Measurements from ENCODE around the gene IRF4.

The IRF4 gene

GRCh38 chr6:381742-382461, 9.7 kb upstream of the IRF4 start:
- DNase-seq (ENCODE audit: low read depth), result no peak

DNA sequence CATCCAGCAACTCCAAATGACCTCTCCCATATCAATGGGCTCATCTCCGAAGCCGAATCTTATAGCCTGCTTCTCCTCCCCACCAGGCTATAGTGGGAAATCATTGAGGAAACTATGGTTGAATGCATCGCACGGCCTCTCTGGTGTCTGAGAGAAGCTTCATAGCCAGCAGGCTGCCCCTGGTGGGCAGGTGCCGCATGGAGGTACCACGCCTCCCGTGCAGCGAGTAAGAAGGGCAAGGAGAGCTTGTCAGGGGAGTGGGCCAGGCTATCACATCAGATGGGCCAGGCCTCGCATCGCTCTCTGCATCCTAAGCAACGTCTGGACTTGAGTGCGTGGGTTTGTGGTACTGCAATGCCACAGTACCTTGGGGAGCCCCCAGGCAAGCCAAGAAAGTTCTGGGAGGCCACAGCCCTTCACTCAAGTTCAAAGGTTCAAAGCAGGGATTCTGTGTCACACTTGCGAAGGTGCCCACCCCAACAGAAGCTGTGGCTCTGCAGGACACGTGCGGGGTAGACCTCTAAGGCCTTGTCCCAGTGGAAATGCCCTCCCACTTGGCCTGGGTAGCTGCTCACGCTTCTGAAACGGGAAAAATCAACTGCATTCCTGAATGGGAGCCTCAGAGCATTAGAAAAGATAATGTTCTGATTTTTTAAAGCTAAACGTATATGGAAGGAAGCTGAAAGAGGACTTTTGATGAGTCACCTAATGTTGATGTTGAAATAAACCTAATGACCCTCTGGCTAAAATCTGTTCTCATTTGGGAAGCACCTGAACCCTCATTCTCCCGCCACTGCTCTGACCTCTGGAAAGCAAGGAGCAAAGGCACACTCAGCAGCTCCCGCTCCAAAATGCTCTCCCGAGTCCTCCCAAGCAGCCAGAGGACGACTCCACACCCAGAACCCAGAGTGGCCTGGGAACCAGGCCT, 8.4 kb upstream of the IRF4 start:
- no peak for DNase-seq (ENCODE audit: low read depth)

- DNase-seq (ENCODE audit: low read depth), result no peak
Measured at GRCh38 chr6:383856-384255, 7.7 kb upstream of the IRF4 start.

- no peak for DNase-seq (ENCODE audit: low read depth)
Measured at GRCh38 chr6:384898-385297, 6.7 kb upstream of the IRF4 start.

- DNase-seq (ENCODE audit: low read depth), result no peak
Measured at GRCh38 chr6:385614-386013, 5.9 kb upstream of the IRF4 start.

DNA sequence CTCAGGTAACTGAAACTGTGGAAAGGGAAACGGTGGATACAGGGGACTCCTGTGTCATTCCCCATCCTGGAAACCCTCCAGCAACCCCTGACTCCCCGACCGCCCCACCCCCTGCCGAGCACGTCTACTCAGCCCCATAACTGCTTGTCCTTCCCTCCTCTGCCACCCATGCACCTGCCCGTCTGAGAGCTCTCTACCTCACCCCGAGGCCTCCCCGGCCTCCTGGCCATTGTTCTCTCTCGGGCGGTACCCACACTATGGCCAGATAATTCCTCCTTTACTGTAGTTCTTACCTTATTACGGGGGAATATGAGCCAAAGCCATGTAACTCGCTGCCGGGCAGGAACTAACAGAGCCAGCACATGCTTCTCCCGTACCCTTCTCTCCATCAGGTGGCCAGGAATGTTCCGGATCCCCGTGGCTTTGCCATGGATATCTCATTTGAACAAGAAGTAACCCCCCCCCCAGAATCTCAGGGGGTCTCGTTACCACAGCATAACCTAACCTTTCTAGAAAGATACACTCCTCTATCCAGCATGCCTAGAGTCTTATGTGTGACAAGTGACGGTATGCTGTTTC, 4.8 kb upstream of the IRF4 start:
- DNase-seq (ENCODE audit: low read depth), result no peak

- DNase-seq (ENCODE audit: low read depth), result no peak
Measured at GRCh38 chr6:387293-387741, 4.2 kb upstream of the IRF4 start.

- DNase-seq (ENCODE audit: low read depth), result no peak
Measured at GRCh38 chr6:388202-388903, 3.2 kb upstream of the IRF4 start.

GRCh38 chr6:389143-389542, 2.4 kb upstream of the IRF4 start:
- DNase-seq (ENCODE audit: low read depth), result no peak

DNA sequence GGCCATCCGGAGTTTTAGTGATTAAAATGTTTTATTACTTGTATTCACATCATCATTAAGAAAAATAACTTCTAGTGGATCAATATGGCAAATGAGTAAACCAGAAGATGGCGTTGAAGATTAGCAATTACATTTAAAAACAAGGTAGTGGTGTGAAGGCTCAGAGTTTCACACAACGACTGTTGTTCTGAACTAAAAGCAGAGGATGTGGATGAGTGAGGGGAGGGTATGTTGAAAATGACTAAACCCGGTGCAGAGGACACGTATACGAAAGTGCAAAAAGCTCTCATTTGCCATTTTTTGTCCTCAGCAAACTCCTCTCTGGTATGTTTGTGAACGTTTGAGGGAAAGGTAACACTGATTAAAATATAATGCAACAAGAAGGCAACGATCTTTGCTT, 1.9 kb upstream of the IRF4 start:
- no peak for DNase-seq (ENCODE audit: low read depth)

GRCh38 chr6:390914-391558, 516 bp upstream of the IRF4 start:
- DNase-seq (ENCODE audit: low read depth), result peak; percentile 57

- no peak for DNase-seq (ENCODE audit: low read depth)
Measured at GRCh38 chr6:392441-393390, 1.2 kb downstream of the IRF4 start.

GRCh38 chr6:393391-394221, 2.1 kb downstream of the IRF4 start:
- no peak for DNase-seq (ENCODE audit: low read depth)

DNA sequence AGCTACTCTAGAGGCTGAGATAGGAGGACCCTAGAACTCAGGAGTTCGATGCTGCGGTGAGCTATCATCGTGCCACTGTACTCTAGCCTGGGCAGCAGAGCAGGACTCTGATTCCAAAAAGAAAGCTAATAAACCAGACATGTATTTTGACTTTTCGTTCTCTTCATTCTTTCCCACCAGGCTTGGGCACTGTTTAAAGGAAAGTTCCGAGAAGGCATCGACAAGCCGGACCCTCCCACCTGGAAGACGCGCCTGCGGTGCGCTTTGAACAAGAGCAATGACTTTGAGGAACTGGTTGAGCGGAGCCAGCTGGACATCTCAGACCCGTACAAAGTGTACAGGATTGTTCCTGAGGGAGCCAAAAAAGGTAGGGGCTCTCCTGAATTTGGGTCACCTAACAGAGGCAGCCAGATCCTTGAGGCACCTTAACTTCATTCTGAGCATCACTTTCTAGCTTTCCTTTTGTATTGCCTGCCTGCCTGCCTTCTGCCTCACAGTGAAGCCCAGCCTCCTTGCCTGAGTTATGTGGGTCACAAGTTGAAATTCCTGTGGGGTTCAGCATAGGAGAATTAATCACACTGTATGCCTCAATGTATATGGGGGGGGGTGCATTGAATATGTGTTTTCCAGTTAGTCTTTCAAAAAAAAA, 3.2 kb downstream of the IRF4 start:
- DNase-seq (ENCODE audit: low read depth), result no peak

DNA sequence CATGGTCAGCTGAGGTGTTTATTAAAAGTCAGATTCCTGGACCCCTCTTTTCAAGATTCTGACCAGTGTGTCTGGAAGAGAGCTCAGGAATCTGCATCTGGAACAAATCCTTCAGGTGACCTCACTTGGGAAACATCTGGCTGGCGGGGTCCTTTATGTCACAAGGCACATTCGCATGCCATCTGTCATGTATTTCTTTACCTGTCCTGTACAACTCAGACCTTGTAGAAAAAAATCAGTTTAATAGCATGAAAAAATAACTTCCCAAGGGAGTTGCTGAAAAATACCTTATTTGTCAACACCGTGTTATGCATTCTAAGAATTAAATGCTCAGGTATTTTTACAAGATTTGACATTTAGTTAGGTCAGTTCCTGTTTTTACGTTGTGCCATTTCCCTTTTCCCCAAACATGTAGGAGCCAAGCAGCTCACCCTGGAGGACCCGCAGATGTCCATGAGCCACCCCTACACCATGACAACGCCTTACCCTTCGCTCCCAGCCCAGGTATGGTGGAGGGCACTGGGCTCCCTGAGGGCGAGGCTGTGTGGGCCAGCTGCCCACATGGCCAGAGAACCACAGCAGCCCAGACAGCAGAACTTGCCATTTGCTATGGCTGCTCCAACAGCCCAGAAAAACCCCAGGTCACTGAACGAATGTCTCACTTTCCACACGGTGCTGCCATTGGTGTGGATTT, 4.0 kb downstream of the IRF4 start:
- no peak for DNase-seq (ENCODE audit: low read depth)

- no peak for DNase-seq (ENCODE audit: low read depth)
Measured at GRCh38 chr6:396126-396520, 4.6 kb downstream of the IRF4 start.

GRCh38 chr6:397056-397455, 5.5 kb downstream of the IRF4 start:
- DNase-seq (ENCODE audit: low read depth), result no peak

- no peak for DNase-seq (ENCODE audit: low read depth)
Measured at GRCh38 chr6:397604-398003, 6.1 kb downstream of the IRF4 start.

DNA sequence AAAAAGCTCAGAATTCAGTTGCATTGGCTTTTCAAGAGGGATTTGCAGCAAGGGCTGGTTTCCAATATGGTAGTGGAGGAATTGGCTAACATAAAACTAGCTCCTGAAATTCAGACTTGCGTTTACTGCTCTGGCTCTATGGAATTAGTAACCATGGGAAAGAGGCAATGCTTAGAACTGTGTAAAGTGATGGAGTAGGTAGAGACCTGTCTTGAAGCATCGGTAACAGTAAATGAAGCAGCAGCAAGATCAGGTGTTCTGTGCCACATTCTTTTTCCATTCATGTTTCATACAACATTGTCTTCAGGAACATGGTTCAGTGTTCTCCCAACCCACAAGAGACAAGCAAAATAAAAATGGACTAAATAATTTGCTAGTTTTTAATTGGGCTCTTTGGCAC, 6.5 kb downstream of the IRF4 start:
- DNase-seq (ENCODE audit: low read depth), result no peak
